GM19468 (cell line): ENCODE measurements around the gene PALD1.

ENCODE experiments used
- ATAC-seq: cut with Tn5 transposase; IDR thresholded peaks from one replicate; pipeline ENCODE4 v1.9.1; 2021; ENCODE audit warnings: mild to moderate bottlenecking, moderate library complexity, moderate number of reproducible peaks; ENCODE audit not compliant: unreplicated experiment; ENCODE audit errors: extremely low read depth

The PALD1 gene

DNA sequence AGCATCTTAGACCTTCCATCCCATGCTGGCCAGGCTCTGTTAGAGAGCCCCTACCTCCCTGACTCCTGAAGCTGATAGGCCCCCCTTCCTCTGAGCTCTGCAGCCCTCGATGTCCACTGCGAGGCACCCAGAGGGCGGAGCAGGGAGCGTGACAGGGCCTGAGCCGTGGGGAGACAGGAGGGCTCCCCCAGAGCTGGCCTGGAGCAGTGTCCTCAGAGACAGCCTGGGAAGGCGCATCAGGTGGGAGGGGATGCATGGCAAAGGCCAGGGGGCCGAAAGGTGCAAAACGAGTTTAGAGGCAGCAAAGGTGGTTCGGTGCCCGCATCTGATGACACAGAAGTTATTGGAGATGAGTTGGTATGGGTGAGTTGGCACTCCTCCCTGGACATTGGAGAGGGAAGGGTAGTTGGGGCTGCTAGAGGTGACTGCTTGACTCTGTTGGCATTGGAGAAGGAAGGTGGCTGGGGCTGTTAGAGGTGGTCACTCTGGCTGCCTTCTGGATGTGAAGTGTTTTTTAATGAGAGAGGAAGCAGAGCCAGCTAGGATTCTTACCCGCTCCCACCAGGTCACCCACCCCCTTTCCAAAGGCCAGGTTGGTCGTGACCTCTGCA, 70.9 kb downstream of the PALD1 start:
- ATAC-seq, result no peak

DNA sequence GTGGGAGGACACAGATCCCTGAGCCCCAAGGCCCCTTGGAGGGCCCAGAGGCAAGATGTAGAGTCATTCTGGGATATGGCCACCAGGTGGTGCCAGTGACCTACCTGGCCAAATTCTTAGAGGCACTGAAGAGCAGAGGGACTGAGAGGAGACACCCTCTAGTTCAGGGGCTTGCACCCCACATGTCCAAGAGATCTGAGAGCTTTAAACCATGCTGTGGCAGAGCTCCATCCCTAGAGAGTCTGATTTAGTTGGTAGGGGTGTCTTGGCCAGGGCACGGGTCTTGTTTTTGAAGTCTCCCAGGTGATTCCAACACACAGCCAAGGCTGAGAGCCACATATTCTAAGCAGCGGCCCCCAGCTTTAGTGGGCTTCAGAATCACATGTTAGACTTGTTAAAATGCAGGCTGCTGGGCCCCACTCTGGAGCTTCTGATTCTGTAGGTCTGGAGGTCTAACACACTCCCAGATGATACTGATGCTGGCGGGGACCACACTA, 71.4 kb downstream of the PALD1 start:
- ATAC-seq, result peak; percentile 58

DNA sequence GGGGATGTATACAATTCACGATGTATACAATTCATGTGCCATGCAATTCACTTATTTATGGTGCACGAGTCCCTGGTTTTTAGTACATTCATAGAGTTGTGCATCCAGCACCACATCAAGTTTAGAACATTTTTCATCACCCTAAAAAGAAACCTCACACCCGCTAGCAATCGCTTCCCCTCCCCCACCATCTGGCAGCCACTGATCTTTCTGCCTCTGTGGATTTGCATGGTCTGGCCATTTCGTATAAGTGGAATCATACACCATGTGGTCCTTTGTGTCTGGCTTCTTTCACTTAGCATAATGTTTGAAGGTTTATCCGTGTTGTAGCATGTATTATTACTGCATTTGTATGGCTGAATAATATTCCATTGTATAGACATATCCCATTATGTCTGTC, 71.9 kb downstream of the PALD1 start:
- ATAC-seq, result no peak

DNA sequence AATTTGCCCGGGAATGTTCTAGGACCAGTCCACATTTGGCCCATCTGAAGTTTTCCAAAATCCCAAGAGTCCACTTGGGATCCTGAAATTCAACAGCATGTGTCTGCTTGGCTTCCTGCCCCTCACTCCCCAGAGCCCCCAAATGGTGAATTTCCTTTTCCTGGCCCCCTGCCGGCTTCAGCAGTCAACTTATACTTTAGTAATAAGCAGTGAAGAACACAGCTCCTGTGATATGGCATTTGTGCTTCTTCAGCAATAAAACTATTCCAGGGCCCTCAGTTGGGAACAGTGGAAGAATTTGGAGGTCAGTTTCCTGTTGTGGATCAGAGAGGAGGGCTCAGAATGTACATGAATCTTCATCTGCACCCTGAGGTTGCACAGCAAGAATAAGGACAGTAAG, 72.9 kb downstream of the PALD1 start:
- no peak for ATAC-seq

DNA sequence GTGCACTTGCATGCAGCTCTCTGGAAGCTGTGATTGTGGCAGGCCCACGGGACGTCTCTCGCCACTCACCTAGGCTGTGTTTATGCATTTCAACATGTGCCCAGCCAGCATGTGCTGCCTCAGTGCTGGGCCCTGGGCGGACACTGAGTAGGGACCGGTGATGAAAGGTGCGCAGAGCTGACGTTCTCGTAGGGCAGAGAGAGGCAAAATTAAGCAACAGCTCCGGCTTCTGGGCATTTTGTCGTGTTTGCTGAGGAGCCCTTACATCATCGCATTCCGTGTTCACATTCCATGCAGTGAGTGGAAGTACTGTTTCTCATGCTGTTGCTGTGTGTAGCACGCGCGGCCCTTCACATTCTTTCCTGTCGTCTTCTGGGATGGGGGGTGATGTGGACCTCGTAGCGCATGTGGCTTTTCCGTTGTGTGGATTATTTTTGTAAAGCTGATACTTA, 73.4 kb downstream of the PALD1 start:
- no peak for ATAC-seq

DNA sequence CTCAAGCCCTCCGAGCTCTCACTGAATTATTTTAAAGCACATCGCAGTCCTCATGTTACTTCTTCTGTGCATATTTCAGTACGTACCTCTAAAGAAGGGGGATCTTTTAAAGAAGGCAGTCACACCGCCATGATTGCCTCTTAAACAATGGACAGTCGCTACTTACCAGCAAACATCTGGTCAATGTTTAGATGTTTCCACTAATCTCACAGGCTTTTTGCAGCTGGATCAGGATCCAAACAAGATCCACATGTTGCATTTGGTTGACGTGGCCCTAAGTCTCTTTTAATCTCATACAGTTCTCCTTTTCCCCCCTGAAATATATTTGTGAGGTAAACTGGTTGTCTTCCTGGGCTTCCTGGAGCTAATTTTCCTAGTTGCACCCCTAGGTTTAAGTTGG, 74.0 kb downstream of the PALD1 start:
- ATAC-seq, result no peak

DNA sequence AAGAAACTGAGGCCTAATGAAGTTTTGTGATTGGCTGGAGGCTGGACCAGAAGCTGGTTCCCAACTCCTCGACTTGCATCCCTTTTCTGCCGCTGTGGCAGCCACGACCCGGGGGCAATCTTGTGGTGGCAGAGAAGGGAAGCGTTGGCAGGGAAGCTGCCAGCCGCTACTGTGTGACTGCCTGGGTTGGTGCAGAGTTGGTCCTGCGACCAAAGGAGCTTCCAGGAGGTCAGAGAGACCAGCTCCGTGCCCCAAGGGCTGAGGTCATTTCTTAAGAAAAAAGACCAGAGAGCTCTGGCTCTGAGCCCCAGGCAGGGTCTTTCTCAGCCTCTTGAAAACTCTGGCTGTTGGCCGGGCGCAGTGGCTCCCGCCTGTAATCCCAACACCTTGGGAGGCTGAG, 76.8 kb downstream of the PALD1 start:
- ATAC-seq, result no peak

DNA sequence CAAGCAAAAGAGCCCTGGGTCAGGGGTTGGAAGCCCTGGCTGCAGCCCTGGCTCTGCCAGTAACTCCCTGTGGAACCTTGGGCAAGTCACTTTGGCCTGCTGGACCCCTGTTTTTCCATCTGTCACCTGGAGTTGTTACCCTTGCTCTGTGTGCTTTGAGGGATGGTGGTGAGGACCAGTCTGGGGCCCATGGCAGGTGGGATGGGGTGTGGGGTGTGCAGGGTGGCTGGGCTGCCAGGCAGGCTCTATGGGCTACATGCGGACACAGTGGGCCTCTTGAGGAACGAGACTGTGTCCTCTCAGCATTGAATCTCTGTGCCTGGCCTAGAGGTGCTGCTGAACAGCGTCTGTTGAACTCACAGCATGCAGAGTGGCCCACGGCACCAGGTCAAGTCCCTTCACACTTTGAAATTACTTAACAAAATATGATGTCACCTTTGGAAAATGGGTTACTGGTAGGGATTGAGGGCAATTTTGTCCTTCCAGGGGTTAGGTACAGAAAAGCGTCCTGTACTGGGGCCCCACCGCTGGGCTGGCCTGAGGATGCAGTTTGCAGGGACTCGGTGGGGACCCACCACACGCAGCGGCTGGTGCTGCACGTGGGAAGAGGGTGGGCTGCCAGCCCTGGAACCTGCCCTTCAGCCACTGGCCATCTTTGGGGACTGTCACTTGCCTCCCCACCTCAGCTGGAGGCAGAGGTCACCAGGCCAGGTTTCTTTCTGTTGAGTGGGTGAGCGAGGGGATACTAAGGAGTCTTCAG, 78.7 kb downstream of the PALD1 start:
- no peak for ATAC-seq

DNA sequence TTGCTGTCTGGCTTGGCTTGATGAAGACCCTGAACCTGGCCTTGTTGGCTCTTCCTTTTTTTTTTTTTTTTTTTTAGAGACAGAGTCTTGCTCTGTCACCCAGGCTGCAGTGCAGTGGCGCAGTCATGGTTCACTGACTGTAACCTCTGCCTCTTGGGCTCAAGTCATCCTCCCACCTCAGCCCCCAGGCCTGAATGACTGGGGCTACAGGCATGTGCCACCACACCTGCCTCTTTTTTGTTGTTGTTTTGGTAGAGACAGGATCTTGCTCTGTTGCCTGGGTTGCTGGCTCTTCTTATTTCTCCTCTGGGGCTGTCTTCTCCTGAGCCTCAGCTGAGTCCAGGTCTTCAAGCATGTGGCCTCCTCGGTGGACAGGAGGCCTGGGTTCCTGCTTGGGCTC, 79.3 kb downstream of the PALD1 start:
- no peak for ATAC-seq

DNA sequence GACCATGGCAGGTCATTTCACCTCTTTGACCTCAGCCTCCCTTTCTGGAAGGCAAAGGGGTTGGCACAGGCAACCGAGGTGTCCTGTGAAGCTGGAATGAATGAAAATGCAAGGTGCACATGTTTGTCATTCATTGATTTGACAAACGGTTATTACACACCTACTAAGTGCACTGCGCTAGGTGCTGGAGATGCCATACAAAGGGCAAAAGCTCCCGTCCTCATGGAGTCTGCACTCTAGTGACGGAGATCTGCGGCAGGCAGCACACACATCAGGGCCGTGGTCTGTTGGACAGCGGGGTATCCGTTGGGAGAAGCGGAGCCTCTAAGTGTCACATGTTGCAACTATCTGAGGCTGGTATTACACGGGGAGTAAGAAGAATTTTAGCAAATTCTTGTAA, 79.7 kb downstream of the PALD1 start:
- ATAC-seq, result no peak

DNA sequence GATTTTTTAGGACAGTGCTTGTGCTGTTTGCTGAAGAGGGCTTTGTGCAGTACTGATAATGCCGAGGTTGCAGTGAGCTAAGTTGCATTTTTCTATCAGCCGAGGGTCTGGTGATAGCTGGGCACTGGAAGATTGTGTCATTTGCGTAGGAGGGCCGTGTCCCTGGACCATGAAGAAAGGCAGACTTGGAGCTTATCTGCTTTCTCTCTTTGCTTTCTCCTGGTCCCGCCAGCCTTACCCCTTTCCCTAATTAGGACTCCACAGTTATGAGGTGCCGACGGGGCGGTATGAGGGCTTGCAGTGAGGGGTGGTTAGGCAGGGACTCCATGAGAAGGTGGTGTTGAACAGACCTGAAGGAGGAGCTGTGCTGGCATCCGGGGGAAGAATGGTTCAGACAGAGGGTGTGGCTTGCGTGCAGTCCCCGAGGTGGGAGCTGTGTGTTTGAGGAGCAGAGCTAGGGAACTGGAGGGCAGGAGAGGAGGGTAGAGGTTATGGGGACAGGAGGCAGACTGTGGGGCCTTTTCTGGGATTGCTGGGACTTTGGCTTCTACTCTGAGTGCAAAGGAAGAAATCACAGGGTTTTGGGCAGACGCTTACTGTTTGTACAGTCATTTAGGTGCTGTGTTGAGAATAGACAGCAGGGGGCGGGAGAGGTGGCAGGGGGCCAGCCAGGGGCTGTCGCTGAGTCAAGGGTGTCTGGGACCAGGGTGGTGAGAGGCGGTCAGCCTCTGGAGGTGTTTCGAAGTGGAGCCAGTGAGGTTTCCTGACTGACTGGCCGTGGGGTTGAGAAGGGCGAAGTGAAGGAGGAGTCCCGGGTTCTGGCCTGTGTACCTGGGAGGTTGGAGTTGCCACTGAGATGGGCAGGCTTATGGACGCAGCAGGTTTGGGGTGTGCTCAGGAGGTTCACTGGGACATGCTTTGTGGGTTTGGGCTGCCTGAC, 80.6 kb downstream of the PALD1 start:
- ATAC-seq, result no peak

DNA sequence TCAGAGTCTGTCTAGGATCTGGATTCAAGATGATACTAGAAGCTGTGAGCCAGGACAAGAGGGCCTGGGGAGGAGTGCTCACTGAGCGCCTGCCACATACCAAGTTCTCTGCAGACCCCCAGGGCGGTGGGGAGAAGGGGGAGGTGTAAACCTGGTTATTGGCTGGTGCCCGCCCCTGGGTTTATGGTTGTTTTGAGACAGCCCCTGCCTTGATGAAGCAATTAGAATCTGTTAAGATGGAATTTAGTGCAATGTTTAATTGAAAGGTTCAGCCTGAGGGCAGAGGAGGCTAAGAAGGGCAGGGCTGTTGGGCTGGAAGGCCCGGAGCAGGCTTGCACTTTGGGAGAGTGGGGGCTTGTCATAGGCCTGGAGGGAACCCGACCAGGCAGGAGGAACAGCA, 81.3 kb downstream of the PALD1 start:
- ATAC-seq, result no peak

DNA sequence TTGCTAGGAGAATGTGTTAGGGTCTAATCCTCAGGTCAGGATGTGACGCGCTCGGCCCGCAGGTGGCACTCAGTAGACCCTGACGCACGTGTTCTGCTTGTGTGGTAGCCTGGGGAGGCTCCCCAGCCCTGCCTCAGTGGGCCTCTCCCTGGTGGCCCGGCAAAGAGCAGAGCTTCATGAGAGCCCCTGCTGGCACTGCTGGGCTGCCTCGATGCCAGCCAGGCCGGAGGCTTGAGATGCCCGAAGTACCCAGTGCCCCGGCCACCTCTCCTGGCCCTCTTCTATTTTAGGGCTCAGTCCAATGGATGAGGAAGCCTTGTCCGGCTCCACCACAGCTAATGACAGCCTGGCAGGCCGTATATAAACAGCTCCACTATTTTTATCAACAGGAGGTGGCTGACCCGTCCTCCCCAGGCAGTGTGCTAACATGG, 82.0 kb downstream of the PALD1 start:
- no peak for ATAC-seq

DNA sequence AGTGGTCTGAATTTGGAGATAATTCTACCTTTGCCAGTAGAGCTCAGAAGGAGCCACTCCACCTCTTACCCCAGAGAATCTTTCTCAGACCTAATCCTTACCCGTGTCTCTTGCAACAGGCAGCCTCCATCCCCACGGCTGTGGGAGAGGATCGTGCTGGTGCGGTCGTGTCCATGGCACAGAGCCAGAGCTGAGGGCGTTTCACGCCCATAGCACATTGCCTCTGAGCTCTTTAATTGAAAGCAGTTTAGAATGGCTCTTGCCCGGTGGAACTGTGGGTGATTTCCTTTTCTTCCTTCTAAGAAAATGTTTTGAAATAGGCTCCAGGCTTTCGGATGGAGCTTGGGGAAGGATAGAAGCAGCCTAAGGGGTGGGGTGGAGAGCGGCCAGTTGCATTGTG, 82.5 kb downstream of the PALD1 start:
- no peak for ATAC-seq

DNA sequence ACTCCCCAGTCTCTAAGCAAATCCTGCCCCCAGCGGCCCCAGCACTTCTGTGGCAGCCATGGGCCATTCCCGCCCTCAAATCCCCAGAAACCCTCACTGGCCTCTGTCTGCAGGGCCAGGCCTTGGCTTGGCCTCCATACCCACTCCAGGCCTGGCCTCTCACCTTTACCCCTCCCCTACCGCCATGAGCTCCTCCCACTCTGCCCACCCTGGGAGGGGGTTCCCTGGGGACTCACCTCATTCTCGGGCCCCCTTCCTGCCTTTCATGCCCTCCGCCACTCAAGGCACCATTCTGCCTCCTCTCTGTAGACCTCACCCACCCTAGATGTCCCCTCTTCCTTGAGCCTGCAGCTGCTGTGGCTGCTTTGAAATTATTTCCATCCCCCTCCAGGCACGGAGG, 83.0 kb downstream of the PALD1 start:
- no peak for ATAC-seq

DNA sequence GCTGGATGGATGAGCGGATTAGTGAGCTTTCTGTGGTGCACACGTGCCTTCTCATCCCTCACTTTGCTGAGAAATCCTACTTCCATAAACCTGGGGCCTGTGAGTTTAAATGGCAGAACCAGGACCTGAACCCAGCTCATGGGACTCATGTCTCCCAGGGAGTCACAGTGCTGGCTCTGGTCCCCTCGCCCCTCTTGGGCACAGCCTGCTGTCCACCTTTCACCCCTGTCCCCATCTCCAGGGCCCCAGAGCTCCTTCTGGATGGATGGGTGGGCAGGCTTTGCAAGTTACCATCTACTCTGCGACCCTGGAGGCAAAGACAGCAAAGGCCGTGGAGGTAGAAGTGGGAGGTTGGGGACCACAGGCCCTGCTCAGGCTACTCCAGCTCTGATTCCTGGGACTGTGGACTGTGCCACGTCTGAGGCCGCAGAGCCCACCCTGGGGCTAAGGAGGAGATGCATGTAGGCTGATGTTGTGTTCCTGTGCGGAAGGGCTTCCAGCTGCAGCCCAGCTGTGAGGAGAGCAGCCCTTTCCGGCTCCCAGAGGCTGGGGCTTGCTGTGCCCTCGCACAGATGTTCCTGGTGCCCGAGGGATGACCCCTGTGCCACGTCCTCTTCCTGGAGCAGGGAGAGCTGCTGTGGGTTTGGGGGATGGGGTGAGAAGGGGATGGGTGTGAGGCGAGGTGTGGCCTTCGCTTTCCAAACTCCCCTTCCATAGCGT, 83.6 kb downstream of the PALD1 start:
- no peak for ATAC-seq

DNA sequence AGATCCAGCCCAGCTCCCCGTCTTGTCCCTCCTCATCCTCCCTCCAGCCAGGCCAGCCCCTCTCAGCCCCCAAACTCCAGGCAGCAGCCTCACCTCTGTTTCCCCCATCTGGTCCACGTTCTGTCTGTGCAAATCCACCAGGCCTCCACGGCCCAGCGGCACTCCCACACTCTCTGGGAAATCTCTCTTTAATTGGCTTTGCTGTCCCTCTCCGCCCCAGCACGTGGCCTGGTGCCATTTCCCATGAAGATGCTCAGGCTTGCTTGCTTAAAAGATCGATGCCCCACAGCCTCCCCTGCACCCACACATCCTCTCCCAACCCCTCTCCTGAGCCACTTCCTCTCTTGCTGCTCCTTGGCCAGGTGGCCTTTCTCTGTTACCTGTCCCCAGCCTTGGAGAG, 84.7 kb downstream of the PALD1 start:
- no peak for ATAC-seq

DNA sequence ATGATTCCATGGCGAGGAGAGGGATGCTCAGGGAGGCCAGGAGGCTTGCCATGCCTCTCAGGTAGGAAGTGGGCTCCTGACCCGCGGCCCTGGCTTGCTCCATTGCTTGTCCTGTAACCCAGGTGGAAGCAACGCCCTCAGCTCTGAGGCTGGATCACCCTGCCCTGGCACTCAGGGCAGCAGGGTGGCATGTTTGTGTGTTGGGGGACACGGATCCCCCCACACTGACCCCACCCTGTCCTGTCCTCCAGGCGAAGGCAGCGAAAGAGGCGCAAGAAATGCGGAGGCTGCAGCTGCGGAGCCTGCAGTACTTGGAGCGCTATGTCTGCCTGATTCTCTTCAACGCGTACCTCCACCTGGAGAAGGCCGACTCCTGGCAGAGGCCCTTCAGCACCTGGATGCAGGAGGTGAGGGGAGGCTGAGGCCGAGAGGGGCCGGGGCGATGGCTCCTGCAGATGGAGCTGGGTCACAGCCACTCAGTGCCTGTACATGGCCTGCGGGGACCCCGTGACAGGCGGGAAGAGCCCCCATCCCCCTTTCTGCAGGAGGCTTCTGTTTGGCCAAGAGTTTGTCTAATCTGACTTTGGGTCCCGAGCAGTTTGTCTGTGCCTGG, 85.7 kb downstream of the PALD1 start:
- ATAC-seq, result no peak

DNA sequence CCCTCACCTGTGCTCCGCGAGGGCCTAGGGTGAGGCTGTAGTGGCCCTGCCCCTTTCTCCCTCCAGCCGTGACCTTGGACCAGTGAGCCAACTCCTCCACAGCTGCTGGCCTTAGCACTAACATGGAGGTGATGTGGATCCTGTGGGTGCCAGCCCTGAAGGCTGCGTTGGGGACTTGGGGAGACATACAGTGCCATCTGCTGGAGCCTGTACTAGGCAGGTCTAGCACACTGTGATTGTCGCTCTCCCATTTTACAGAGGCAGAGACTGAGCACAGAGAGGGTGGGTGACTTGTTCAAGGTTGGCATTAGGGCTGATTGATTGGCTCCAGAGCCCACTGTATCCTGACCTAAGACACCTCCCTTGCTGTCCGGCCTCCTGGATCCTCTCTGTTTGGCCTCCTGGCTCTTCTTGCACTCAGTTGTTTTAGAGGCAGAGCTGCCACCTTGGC, 86.4 kb downstream of the PALD1 start:
- ATAC-seq, result no peak
